MCF 10A (cell line): Measurements from ENCODE around the gene SUN3. TPM values are rescaled to one million over a fixed set of nuclear protein-coding genes. Genes with fewer than 3 reads are reported as not detected.

Experiments
- Bru-seq: library from RNA; stranded (reverse); fragments of 400-500 nt; gene quantifications from one replicate; lab custom pipeline; 2021; lab: Mats Ljungman, UMichigan
- BruChase-seq, 2 experiments: library from RNA; stranded (reverse); fragments of 400-500 nt; gene quantifications; one replicate each; lab custom pipeline; 2021; lab: Mats Ljungman, UMichigan
- BruUV-seq: library from RNA; stranded (reverse); fragments of 400-500 nt; replicated peaks from 2 replicates; lab custom pipeline; 2021; lab: Mats Ljungman, UMichigan
- CTCF ChIA-PET: fragments of 300-600 bp; sonication (Branson Sonifier 250); formaldehyde crosslinking; extraction: SDS; loops from one replicate; lab custom pipeline; 2021; ENCODE audit warnings: antibody characterized with exemption, inconsistent platforms; lab: Yijun Ruan, JAX
- POLR2A ChIA-PET: fragments of 300-600, 350-650 bp; sonication (Branson Sonifier 250); formaldehyde crosslinking; extraction: SDS; loops from one replicate; lab custom pipeline; 2020; ENCODE audit warnings: antibody characterized with exemption, inconsistent platforms; lab: Yijun Ruan, JAX
- DNase-seq: peaks from one replicate; pipeline ENCODE4 v3.0.0-alpha.2; 2018; ENCODE audit not compliant: unreplicated experiment
- H3K27ac Mint-ChIP-seq: one replicate; pipeline ENCODE4 v1.8.0; 2022; ENCODE audit warnings: mild to moderate bottlenecking, low read depth, mixed read lengths; ENCODE audit not compliant: unreplicated experiment
- H3K27me3 Mint-ChIP-seq: one replicate; pipeline ENCODE4 v1.8.0; 2022; ENCODE audit warnings: mixed read lengths; ENCODE audit not compliant: insufficient read depth, unreplicated experiment
- H3K36me3 Mint-ChIP-seq: one replicate; pipeline ENCODE4 v1.8.0; 2022; ENCODE audit warnings: mild to moderate bottlenecking, moderate library complexity, mixed read lengths; ENCODE audit not compliant: insufficient read depth, unreplicated experiment
- H3K4me1 Mint-ChIP-seq: one replicate; pipeline ENCODE4 v1.8.0; 2022; ENCODE audit warnings: mixed read lengths; ENCODE audit not compliant: insufficient read depth, unreplicated experiment
- H3K4me3 Mint-ChIP-seq: one replicate; pipeline ENCODE4 v1.8.0; 2022; ENCODE audit warnings: mild to moderate bottlenecking, moderate library complexity, mixed read lengths; ENCODE audit not compliant: unreplicated experiment
- H3K9me3 Mint-ChIP-seq: one replicate; pipeline ENCODE4 v1.8.0; 2022; ENCODE audit warnings: mixed read lengths; ENCODE audit not compliant: unreplicated experiment
- CTCF ChIP-seq: fragments of 200-600 bp; IDR thresholded peaks from one replicate; pipeline ENCODE4 v1.8.0; 2022; ENCODE audit warnings: antibody characterized with exemption, mild to moderate bottlenecking; ENCODE audit not compliant: unreplicated experiment
- intact Hi-C: fragments of 100-400 bp; cut with micrococcal nuclease; formaldehyde crosslinking; loops from 2 replicates; pipeline ENCODE4 v1.14.1; 2022
- long read RNA-seq: library from polyadenylated mRNA; stranded (forward); transcript quantifications from one replicate; pipeline ENCODE4 v2.0.0, GENCODE V29; 2022
- total RNA-seq: library from RNA; stranded (reverse); gene quantifications from 2 replicates; pipeline ENCODE4 v1.2.3, GENCODE V29; 2022

SUN3 gene
- total RNA-seq (0.22 TPM in 1 of 2 replicates, not detected in the other), Bru-seq, nascent RNA (percentile 16 among the genes with signal in this experiment), BruChase-seq, experiment 1, labeled RNA remaining after a 6-hour chase (percentile 26 among the genes with signal in this experiment), BruChase-seq, experiment 2, labeled RNA remaining after a 2-hour chase (percentile 21 among the genes with signal in this experiment)
- long read RNA-seq: 0 reads

- CTCF ChIA-PET: no interaction called here
- intact Hi-C loops: no loop called here
- POLR2A ChIA-PET: interaction anchor here (1.5 kb wide), 1 partner anchor 15 kb away, joined by 3 read pairs; no protein-coding TSS in a partner anchor
- no peak within 1 kb of the TSS for H3K27ac Mint-ChIP-seq
- H3K27me3 Mint-ChIP-seq: no peaks in the 10 kb centered on the region
- no peak for DNase-seq
- no TSS peak for BruUV-seq
- no peak within 1 kb of the TSS for H3K4me3 Mint-ChIP-seq
- H3K36me3 Mint-ChIP-seq: no peaks in the 10 kb centered on the region
- H3K4me1 Mint-ChIP-seq: no peaks in the 10 kb centered on the region
- no peak for TF ChIP-seq CTCF
- H3K9me3 Mint-ChIP-seq: no peaks in the 10 kb centered on the region
These were observed at the start of gene SUN3 for GRCh38 chr7:48028938-48029337. Gene SUN3, minus strand, starts transcription at chr7:48029107. Its CDS starts 169 bp downstream, at chr7:48028938.

GRCh38 chr7:48078470-48078869, 49.6 kb upstream of the SUN3 start:
- intact Hi-C loops: no loop called here
- POLR2A ChIA-PET: interaction anchor here (0.6 kb wide), 1 partner anchor 315 kb away, joined by 6 read pairs; no protein-coding TSS in a partner anchor

GRCh38 chr7:48077423-48077822, 48.5 kb upstream of the SUN3 start:
- Mint-ChIP-seq H3K9me3 (no peaks in the 10 kb centered on the region), H3K27me3 (no peaks in the 10 kb centered on the region), H3K27ac (no peak overlapping the region), H3K4me1 (peaks cover 15% of the 10 kb centered on the region), H3K36me3 (no peaks in the 10 kb centered on the region), H3K4me3 (no peak overlapping the region)
- no TSS peak for BruUV-seq
- DNase-seq: no peak
- ChIA-PET CTCF (interaction anchor here (1.1 kb wide), 1 partner anchor 33 kb away, joined by 7 read pairs; no protein-coding TSS in a partner anchor), POLR2A (interaction anchor here (0.8 to 1.1 kb wide), 2 partner anchors 11 to 496 kb away, joined by 3 to 4 read pairs; no protein-coding TSS in a partner anchor)
- intact Hi-C loops: no loop called here
- no peak for TF ChIP-seq CTCF

More at GRCh38 chr7:48078470-48078869, 49.6 kb upstream of the SUN3 start:
- no peak for TF ChIP-seq CTCF
- peak; percentile 54 for DNase-seq
- H3K27ac Mint-ChIP-seq: no peak overlapping the region
- no peaks in the 10 kb centered on the region for H3K27me3 Mint-ChIP-seq
- H3K4me3 Mint-ChIP-seq: no peak overlapping the region
- no peaks in the 10 kb centered on the region for H3K9me3 Mint-ChIP-seq
- BruUV-seq: no TSS peak
- no peaks in the 10 kb centered on the region for H3K36me3 Mint-ChIP-seq
- H3K4me1 Mint-ChIP-seq: peaks cover 24% of the 10 kb centered on the region
- CTCF ChIA-PET: interaction anchor here (1.0 kb wide), 1 partner anchor 32 kb away, joined by 4 read pairs; no protein-coding TSS in a partner anchor

GRCh38 chr7:48074204-48074654, 45.3 kb upstream of the SUN3 start:
- no peak for TF ChIP-seq CTCF
- peaks cover 13% of the 10 kb centered on the region for H3K4me1 Mint-ChIP-seq
- no peaks in the 10 kb centered on the region for H3K36me3 Mint-ChIP-seq
- ChIA-PET CTCF (interaction anchor here (0.7 kb wide), 1 partner anchor 30 kb away, joined by 3 read pairs; no protein-coding TSS in a partner anchor), POLR2A (interaction anchor here (0.7 to 1.0 kb wide), 2 partner anchors 9 to 16 kb away, joined by 3 read pairs; no protein-coding TSS in a partner anchor)
- no peaks in the 10 kb centered on the region for H3K27me3 Mint-ChIP-seq
- intact Hi-C loops: no loop called here
- BruUV-seq: no TSS peak
- H3K27ac Mint-ChIP-seq: no peak overlapping the region
- no peak overlapping the region for H3K4me3 Mint-ChIP-seq
- H3K9me3 Mint-ChIP-seq: no peaks in the 10 kb centered on the region
- DNase-seq: no peak
